HEK293 (cell line): ENCODE results near the gene LATS1.

Experiments
- CTCF ChIA-PET: fragments of 350-600 bp; formaldehyde crosslinking; extraction: SDS; loops from one replicate; lab custom pipeline; 2021; ENCODE audit warnings: antibody characterized with exemption; lab: Yijun Ruan, JAX
- POLR2A ChIA-PET: fragments of 300-600 bp; formaldehyde crosslinking; extraction: SDS; loops from one replicate; lab custom pipeline; 2020; ENCODE audit warnings: antibody characterized with exemption, inconsistent platforms; lab: Yijun Ruan, JAX
- H3K27ac ChIP-seq: fragments of 200-500 bp; sonication (Bioruptor generic); 2 replicates; pipeline ENCODE4 v1.5.1; 2014; ENCODE audit warnings: low read depth, low read length, control low read depth, inconsistent platforms; ENCODE audit errors: extremely low read depth
- H3K36me3 ChIP-seq, 2 experiments: fragments of 200-500 bp in 1 of 2; sonication (Bioruptor generic) in 1 of 2; 1 replicate in 1 of 2; 2 replicates in 1 of 2; pipeline ENCODE4 v1.5.1; 2014 to 2017; ENCODE audit warnings: inconsistent platforms in 2 of 2, low read length in 2 of 2; ENCODE audit not compliant: control insufficient read depth in 2 of 2, insufficient read depth in 1 of 2
- H3K4me1 ChIP-seq: fragments of 200-500 bp; sonication (Bioruptor generic); 2 replicates; pipeline ENCODE4 v1.5.1; 2014; ENCODE audit warnings: mild to moderate bottlenecking, low read length, inconsistent platforms; ENCODE audit not compliant: control insufficient read depth, insufficient read depth
- H3K4me3 ChIP-seq: 2 replicates; pipeline ENCODE4 v1.5.1; 2011; ENCODE audit warnings: low read depth, mild to moderate bottlenecking, control low read depth, low read length, moderate library complexity
- H3K9me3 ChIP-seq: fragments of 200-500 bp; sonication (Bioruptor generic); 2 replicates; pipeline ENCODE4 v1.5.1; 2014; ENCODE audit warnings: low read depth, low read length, inconsistent platforms; ENCODE audit not compliant: control insufficient read depth, insufficient read depth
- GLIS1 ChIP-seq: fragments of 450-650 bp; formaldehyde crosslinking; IDR thresholded peaks from 2 replicates; pipeline ENCODE4 v1.5.1; 2016; ENCODE audit warnings: missing biosample characterization, missing genetic modification characterization
- HOXC10 ChIP-seq: sonication (generic); formaldehyde crosslinking; IDR thresholded peaks from 2 replicates; pipeline ENCODE4 v1.8.1; 2023; ENCODE audit warnings: mild to moderate bottlenecking, missing genetic modification reagents
- IKZF3 ChIP-seq: fragments of 450-650 bp; IDR thresholded peaks from 2 replicates; pipeline ENCODE4 v1.5.0; 2018; ENCODE audit warnings: missing biosample characterization, mild to moderate bottlenecking, missing genetic modification characterization, moderate library complexity
- INSM2 ChIP-seq: fragments of 450-650 bp; formaldehyde crosslinking; IDR thresholded peaks from 2 replicates; pipeline ENCODE4 v1.5.1; 2016; ENCODE audit warnings: missing biosample characterization, missing genetic modification characterization
- KLF10 ChIP-seq: fragments of 450-650 bp; IDR thresholded peaks from 2 replicates; pipeline ENCODE4 v1.5.1; 2018; ENCODE audit warnings: missing biosample characterization, mild to moderate bottlenecking, missing genetic modification characterization
- OSR2 ChIP-seq: fragments of 450-650 bp; formaldehyde crosslinking; IDR thresholded peaks from 2 replicates; pipeline ENCODE4 v1.5.1; 2016; ENCODE audit warnings: missing biosample characterization, missing genetic modification characterization
- REST ChIP-seq: fragments of 450-650 bp; formaldehyde crosslinking; IDR thresholded peaks from 2 replicates; pipeline ENCODE4 v1.5.1; 2016; ENCODE audit warnings: missing biosample characterization, missing genetic modification characterization
- ZBTB11 ChIP-seq: fragments of 450-650 bp; formaldehyde crosslinking; conservative IDR thresholded peaks from 2 replicates; pipeline ENCODE4 v1.5.1; 2016; ENCODE audit warnings: low read depth, missing biosample characterization, missing genetic modification characterization
- ZBTB21 ChIP-seq: fragments of 450-650 bp; formaldehyde crosslinking; IDR thresholded peaks from 2 replicates; pipeline ENCODE4 v1.5.1; 2017; ENCODE audit warnings: missing biosample characterization, missing genetic modification characterization
- ZBTB49 ChIP-seq: fragments of 450-650 bp; formaldehyde crosslinking; IDR thresholded peaks from 2 replicates; pipeline ENCODE4 v1.5.1; 2016; ENCODE audit warnings: missing biosample characterization, missing genetic modification characterization, low read depth
- ZIC2 ChIP-seq: fragments of 450-650 bp; formaldehyde crosslinking; IDR thresholded peaks from 2 replicates; pipeline ENCODE4 v1.5.1; 2016; ENCODE audit warnings: missing biosample characterization, missing genetic modification characterization
- ZNF148 ChIP-seq: fragments of 450-650 bp; formaldehyde crosslinking; IDR thresholded peaks from 2 replicates; pipeline ENCODE4 v1.5.0; 2017; ENCODE audit warnings: missing biosample characterization, missing genetic modification characterization, borderline replicate concordance
- ZNF155 ChIP-seq: fragments of 450-650 bp; formaldehyde crosslinking; IDR thresholded peaks from 2 replicates; pipeline ENCODE4 v1.5.1; 2016; ENCODE audit warnings: missing biosample characterization, missing genetic modification characterization
- ZNF16 ChIP-seq: fragments of 450-650 bp; formaldehyde crosslinking; IDR thresholded peaks from 2 replicates; pipeline ENCODE4 v1.5.1; 2016; ENCODE audit warnings: low read depth, missing biosample characterization, missing genetic modification characterization
- ZNF2 ChIP-seq: fragments of 450-650 bp; formaldehyde crosslinking; IDR thresholded peaks from 2 replicates; pipeline ENCODE4 v1.5.1; 2016; ENCODE audit warnings: missing biosample characterization, missing genetic modification characterization
- ZNF26 ChIP-seq: fragments of 450-650 bp; formaldehyde crosslinking; IDR thresholded peaks from 2 replicates; pipeline ENCODE4 v1.5.1; 2016; ENCODE audit warnings: missing biosample characterization, missing genetic modification characterization
- ZNF704 ChIP-seq: fragments of 450-650 bp; formaldehyde crosslinking; IDR thresholded peaks from 2 replicates; pipeline ENCODE4 v1.5.1; 2016; ENCODE audit warnings: missing biosample characterization, missing genetic modification characterization
- ZSCAN4 ChIP-seq: fragments of 450-650 bp; formaldehyde crosslinking; IDR thresholded peaks from 2 replicates; pipeline ENCODE4 v1.5.1; 2017; ENCODE audit warnings: missing biosample characterization, missing genetic modification characterization

LATS1 gene

GRCh38 chr6:149729824-149730223 is 11.9 kb upstream of the LATS1 start:
- Histone ChIP-seq H3K4me1 (no peaks in the 10 kb centered on the region), H3K27ac (no peak overlapping the region), H3K9me3 (no peaks in the 10 kb centered on the region), H3K36me3 (peaks cover 73 to 93% of the 10 kb centered on the region in 2 experiments), H3K4me3 (no peak overlapping the region)
- ChIA-PET CTCF (interaction anchor here (0.9 kb wide), 1 partner anchor 16 kb away, joined by 4 read pairs; no protein-coding TSS in a partner anchor), POLR2A (interaction anchor here (0.8 to 1.3 kb wide), 2 partner anchors 12 to 99 kb away, joined by 3 read pairs; partner anchors contain the start of gene LATS1)
- TF ChIP-seq INSM2 (tag by site-specific recombination) (no peak), KLF10 (tag by site-specific recombination) (no peak), ZBTB21 (no peak), ZNF2 (tag by site-specific recombination) (no peak), GLIS1 (tag by site-specific recombination) (no peak), REST (tag by site-specific recombination) (no peak), IKZF3 (no peak), ZIC2 (tag by site-specific recombination) (no peak), ZNF148 (no peak), ZSCAN4 (no peak), ZBTB49 (tag by site-specific recombination) (no peak), ZNF26 (no peak), ZNF16 (tag by site-specific recombination) (no peak), ZNF704 (tag by site-specific recombination) (no peak), HOXC10 (no peak), OSR2 (tag by site-specific recombination) (no peak), ZBTB11 (no peak), ZNF155 (tag by site-specific recombination) (no peak)
- TF ChIP-seq, all 188 proteins: peak for 0
